GM19395 (cell line): Measurements from ENCODE around the gene ZNF296.
A peak's percentile ranks its signal among the peaks of the same experiment; 100 is the strongest.

Experiments
- ATAC-seq: cut with Tn5 transposase; IDR thresholded peaks from one replicate; pipeline ENCODE4 v1.9.1; 2021; ENCODE audit warnings: mild to moderate bottlenecking, moderate library complexity; ENCODE audit not compliant: unreplicated experiment

Gene ZNF296

DNA sequence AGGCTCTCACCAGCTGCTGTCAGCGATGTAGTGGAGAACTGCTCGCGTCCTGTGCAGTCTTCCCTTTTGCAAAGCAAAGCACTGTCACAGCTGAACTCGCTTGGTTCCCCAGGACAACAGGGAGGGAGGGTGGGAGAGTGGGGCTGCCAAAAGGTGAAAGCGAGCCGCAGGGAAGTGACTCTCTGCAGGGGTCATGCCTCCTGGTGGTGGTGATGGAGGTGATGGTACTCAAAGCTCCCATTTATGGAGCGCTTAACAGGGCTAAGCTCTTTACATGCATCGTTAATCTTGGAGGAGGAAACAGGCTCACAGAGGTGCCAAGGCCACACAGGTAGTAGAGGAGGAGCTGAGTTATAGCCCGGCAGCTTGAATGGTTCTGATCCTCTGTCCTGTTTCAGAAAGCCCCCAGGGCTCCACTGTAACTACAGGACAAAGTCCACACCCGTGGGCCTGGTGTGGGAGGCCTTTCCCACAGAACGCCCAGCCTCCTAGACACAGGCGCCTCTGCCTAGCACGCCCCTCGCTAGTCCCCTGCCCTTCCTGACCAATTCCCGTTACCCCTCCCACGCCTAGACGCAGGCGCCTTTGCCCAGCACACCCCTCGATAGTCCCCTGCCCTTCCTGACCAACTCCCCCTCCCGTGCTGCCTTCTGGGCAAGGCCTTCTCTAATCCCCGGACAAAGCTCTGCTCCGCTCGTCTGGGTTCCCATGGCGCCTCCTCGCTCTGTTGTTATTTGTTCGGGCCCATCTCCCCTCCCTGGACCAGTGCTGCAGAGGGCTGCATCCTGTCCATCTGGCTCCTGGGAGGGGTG, 27.4 kb upstream of the ZNF296 start:
- no peak for ATAC-seq

GRCh38 chr19:45103156-45103507, 26.9 kb upstream of the ZNF296 start:
- no peak for ATAC-seq

DNA sequence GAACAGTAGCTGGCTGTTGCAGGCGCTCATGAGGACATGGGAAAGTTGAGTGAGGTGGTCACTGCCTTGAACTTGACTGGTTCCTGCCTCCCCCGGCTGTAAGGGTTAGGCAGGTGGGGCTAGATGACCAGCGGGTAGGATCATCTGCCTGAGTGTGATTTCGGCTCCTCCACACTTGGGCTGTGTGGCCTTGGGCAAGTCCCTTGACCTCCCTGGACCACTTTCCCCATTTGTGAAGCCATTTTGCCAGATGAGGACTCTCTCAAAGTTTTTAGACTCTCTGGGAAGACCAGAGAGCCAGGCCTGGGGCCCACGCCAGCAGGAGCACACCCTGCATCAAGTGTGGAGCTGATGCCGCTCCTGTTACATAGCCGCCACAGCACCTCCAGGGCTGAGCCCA, 26.2 kb upstream of the ZNF296 start:
- no peak for ATAC-seq

- no peak for ATAC-seq
These were observed 25.5 kb upstream of the ZNF296 start for GRCh38 chr19:45101806-45102205.

- ATAC-seq, result no peak
These were observed 24.6 kb upstream of the ZNF296 start for GRCh38 chr19:45100846-45101252.

DNA sequence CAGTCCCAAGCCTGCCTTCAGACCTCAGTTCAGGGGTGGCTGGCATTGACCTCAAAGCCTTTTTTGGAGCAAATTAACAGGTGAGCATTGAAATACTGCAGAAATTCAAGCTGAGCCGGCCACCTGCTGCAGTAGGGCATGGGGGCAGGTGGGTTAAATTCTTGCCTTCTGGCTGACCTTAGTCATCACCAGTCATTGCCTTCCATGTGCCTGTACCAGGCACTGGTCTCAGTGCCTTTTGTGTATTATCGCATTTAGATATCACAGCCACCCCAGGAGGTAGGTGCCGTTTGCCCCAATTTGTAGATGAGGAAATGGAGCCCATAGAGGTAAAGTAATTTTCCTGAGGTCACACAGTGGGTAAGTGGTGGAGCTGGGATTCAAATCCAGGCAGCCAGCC, 23.9 kb upstream of the ZNF296 start:
- no peak for ATAC-seq

- no peak for ATAC-seq
These were observed 23.4 kb upstream of the ZNF296 start for GRCh38 chr19:45099467-45100191.

GRCh38 chr19:45098521-45099466, 22.5 kb upstream of the ZNF296 start:
- ATAC-seq, result no peak

DNA sequence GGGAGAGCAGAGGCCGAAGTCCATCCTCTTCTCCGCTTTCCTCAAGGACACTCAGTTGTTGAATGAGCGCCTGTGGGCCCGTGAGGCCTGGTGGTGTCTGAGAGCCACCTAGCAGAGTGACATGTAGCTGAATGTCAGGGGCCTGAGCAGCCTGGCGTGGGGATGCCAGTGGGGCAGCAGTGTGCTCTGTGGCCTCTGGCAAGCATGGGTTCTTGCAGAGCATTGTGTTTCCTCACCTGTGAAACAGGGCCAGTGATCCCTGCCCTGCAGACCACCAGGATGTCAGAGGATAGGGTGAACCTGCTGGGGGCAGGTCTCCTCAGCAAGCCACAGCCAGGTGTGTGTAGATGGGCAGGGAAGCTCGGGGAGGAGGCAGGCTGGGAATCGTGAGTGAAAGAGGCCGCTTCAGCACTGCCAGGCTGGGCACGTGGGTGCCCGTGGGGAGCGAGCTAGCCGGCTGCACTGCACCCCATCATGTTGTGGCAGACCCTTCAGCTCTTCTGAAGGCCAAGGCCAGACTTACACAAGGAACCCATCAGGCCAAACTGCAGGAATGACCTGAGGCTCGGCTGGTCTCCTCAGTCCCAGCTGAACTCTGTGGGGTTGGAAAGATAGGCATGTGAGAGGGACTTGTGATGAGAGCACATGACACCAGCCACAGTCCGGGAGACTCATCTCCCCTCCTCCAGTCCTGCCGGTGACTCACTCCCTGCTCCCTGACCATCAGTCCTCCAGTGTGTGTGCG, 21.7 kb upstream of the ZNF296 start:
- no peak for ATAC-seq

DNA sequence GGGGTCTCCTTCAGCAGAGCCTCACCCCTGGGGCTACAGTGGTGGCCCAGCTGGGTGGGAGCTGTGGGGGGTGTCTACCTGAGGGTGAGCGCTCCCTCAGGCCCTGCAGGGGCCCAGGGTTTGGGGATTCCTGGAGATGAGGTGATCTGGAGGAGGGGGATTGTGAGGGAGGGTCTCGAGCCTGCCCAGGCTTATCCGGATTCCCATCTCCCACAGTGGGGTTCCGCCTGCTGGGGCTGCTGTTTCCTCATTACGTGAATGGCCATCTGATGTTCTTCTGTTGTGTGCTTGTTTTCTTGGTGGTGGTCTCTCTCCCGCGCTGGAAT, 21.1 kb upstream of the ZNF296 start:
- no peak for ATAC-seq

DNA sequence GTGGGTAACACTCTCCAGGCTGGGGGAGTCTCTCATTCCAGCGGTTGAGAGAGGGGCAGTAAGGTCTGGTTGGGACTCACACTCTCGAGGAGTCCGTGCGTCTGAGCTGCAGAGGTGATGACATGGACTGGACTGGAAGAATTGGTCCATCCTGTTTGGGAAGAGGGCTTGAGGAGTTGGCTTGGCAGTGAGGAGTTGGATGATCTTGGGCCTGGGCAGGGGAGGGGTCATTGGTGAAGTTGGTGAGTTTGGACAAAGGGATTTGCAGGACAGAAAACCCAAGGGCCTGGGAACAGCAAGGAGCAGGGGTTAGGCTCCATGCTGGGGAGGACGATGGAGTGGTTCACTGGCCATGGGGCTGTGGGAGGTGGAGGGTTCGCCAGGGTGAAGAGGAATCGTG, 20.4 kb upstream of the ZNF296 start:
- no peak for ATAC-seq

DNA sequence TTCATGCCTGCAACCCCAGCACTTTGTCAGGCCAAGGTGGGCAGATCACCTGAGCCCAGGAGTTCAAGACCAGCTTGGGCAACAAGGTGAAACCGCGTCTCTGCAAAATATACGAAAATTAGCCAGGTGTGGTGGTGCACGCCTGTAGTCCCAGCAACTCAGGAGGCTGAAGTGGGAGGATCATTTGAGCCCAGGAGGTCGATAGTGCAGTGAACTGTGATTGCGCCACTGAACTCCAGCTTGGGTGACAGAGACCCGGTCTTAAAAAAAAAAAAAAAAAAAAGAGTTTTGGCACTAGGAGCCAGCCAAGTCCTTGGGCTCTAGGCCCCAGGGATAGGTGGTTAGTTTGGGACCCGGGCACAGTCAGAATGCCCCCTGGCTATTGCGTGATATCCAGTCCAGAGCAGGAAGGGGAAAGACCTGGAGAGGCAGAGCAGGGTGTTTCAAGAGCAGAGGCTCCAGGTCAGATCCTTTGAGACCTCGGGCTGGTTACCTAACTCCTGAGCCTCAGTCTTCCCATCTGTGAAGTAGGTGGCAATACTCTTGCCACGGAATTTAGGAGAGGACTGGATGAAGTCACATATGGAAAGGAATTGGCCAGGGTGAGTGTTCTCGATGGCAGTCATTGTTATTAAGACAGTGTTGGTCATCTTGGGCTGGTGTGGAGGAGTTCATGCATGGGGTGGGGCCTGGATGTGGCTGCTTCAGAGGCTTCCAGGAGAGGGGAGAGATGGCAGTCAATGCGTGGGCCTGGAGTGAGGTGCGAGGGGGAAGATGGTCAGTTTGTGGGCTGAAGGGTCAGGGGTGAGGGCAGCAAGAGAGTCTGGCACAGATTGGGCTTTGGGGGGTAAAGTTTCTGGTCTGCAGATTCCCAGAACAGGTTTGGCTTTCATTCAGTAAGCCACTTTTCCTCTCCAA, 19.5 kb upstream of the ZNF296 start:
- no peak for ATAC-seq

DNA sequence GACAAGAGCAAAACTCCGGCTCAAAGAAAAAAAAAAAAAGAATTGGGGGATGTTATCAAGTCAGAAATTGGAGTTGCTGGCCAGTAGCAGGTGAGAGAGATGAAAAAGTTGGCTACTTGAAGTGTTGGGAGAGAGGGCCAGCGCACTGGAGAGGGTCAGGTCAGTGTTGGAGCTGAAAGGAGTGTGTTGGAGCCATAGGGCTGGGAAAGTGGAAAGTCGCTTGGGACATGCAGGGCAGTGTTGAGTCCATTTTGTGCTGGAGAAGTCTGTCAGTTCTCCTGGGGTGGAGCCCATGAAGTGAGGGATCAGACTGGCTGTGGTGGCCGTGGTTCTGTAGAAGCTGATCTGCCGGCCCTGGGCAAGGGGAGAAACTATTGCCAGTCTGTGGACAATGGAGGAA, 18.4 kb upstream of the ZNF296 start:
- ATAC-seq, result no peak

DNA sequence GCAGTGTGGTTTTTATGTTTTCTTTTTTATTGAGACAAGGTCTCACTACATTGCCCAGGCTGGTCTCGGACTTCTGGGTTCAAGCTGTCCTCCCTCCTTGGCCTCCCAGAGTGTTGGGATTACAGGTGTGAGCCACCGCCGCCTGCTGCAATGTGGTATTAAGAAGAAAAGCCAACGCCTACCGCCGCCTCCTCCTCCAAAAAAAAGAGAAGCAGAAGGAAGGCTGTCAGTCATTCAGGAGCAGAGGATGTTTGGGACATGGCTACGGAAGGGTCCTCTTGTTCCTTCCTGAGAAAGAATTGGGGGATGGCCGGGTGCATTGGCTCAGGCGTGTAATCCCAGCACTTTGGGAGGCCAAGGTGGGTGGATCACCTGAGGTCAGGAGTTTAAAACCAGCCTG, 17.9 kb upstream of the ZNF296 start:
- no peak for ATAC-seq

DNA sequence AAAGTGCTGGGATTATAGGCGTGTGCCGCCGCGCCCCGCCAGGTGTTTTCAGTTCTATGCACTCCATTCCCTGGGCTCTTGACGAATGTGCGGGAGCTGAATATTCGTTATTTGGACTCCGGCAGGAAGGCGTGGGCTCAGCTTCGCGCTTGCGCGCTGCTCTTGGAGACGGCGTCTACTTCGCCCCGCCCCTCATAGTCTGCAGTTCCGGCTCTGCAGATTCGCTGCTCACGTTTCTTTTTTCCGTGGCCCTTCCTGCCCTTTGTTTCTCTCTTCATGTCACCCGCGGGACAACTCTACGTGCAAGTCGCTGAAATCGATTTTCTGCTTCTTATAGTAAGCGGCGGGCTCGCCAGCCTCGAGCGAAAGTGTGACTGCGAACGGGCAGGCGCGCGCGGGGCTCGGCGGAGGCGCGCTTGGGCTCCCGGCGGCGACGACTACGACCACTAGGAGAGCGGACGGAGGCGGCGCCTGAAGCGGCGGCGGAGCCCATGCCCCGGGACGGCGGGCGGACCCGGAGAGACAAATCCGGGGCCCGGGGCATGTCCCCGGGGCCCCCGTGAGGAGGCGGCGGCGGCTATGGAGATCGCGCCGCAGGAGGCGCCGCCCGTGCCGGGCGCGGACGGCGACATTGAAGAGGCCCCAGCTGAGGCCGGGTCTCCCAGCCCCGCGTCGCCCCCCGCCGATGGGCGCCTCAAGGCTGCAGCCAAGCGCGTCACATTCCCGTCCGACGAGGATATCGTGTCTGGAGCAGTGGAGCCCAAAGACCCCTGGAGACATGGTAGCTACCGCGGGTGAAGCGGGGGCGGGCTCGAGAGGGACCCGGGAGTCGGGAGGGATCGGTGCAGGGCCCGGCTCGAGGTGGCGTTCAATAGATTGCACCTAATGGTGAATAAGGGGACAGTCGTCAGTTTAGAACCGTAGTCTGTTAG, 16.7 kb upstream of the ZNF296 start, which contains the start of gene PPP1R37:
Gene PPP1R37 (plus strand): TSS at position 433 of the 932 bp plus-strand sequence. CDS start 147 bp downstream, at position 580.
- peak; percentile 64 for ATAC-seq

- ATAC-seq, result peak; percentile 68
These were observed 15.0 kb upstream of the ZNF296 start for GRCh38 chr19:45091031-45091923.

DNA sequence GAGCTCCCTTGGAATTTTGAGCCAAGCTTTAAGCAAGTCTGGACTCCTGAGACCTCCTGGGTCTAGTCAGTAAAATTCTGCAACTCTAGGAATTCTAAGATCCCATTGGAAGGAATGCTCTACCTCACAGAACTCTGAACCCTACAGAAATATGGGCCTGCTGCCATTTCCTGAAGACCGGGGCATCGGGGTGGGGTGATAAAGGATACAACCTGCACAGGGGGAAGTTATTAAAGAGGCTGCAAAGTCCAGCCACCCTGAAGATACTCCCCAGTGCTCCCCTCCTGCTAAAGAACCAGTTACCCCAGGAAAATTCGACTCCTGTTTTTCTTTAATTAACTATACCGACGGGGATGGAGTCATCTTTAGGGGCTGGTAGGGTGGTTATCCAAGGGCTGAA, 14.3 kb upstream of the ZNF296 start:
- no peak for ATAC-seq

DNA sequence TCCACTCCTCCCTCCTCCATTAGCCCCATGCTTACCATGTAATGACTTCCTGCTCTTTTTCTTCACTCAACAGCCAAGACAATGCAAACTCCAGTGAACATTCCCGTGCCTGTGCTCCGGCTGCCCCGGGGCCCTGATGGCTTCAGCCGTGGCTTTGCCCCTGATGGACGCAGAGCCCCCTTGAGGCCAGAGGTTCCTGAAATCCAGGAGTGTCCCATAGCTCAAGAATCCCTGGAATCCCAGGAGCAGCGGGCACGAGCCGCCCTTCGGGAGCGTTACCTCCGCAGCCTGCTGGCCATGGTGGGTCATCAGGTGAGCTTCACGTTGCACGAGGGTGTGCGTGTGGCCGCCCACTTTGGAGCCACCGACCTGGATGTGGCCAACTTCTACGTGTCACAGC, 13.8 kb upstream of the ZNF296 start:
- no peak for ATAC-seq
